ENCODE data around the gene PTPRD. TPM values are rescaled to one million over a fixed set of nuclear protein-coding genes. Genes with fewer than 3 reads are reported as not detected.

Gene PTPRD
- total and polyA plus RNA-seq, 9 of the 15 experiments (the other 6 are each of a cell fraction or from before 2014, with no cell fraction given) = 0.11 TPM; not detected in 8

DNA sequence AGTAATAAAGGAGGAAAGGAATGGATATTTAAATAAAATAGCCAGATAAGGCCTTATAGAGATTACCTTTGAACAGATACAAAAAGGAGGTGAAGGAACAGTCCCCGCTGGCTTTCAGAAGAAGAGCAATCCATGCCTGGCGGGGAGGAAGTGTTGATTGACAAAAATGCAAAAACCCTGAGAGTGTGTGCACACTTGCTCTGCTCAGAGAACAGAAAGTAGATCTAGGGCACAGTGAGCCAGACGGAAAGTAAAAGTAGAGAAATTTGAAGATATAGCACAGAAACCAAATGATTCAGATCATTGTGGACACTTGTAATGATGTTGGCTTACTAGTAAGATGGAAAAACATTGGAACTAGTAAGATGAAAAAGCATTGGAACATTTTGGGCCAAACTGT, 720.6 kb downstream of the PTPRD start:
- Histone ChIP-seq H3K79me2 (ENCODE audit: control insufficient read depth, insufficient read depth, low read length) (no peaks in the 10 kb centered on the region), H3K9me3 (replicated peaks; ENCODE audit: control insufficient read depth, insufficient read depth, low read depth, low read length) (no peaks in the 10 kb centered on the region), H3K4me3 (no peak overlapping the region), H2AFZ (ENCODE audit: low read depth, low read length) (no peak overlapping the region), H3K4me2 (ENCODE audit: insufficient read depth, low read length) (no peak overlapping the region), H3K9ac (ENCODE audit: insufficient read depth in 1 of 2, low read depth in 2 of 2, low read length in 2 of 2) (no peak overlapping the region), H3K4me1 (replicated peaks in 1 of 2; ENCODE audit: control insufficient read depth in 2 of 2, insufficient read depth in 2 of 2, low read length in 2 of 2) (no peaks in the 10 kb centered on the region), H3K27ac (ENCODE audit: extremely low read depth, low read depth, low read length) (no peak overlapping the region), H3K9me1 (ENCODE audit: control insufficient read depth, insufficient read depth, low read length) (no peaks in the 10 kb centered on the region), H3K27me3 (ENCODE audit: control insufficient read depth in 2 of 2, insufficient read depth in 2 of 2, low read length in 2 of 2) (no peaks in the 10 kb centered on the region), H3K36me3 (ENCODE audit: control insufficient read depth, insufficient read depth, low read length) (no peaks in the 10 kb centered on the region), H4K20me1 (replicated peaks; ENCODE audit: control insufficient read depth, insufficient read depth, low read length) (no peaks in the 10 kb centered on the region)
- FAIRE-seq (no peak), ATAC-seq (no peak), DNase-seq (ENCODE audit: extremely low read depth in 1 of 4, low spot score in 3 of 4) (no peak)
- ChIA-PET POLR2A (no interaction called here), CTCF (ENCODE audit: low intra/inter-chr PET ratio) (no interaction called here)
- intact Hi-C loops (cut with micrococcal nuclease) (no loop called here), in situ Hi-C loops (cut with MboI) (no loop called here)
- WGBS (ENCODE audit: insufficient coverage, low coverage, missing lambda C conversion rate) = 0% methylated on average over 2 of the region's 3 CpGs
- TF ChIP-seq KLF10 (CRISPR knock-in tag; IDR thresholded peaks at IDR 0.05) = no peak
- TF ChIP-seq, protein P1, sequence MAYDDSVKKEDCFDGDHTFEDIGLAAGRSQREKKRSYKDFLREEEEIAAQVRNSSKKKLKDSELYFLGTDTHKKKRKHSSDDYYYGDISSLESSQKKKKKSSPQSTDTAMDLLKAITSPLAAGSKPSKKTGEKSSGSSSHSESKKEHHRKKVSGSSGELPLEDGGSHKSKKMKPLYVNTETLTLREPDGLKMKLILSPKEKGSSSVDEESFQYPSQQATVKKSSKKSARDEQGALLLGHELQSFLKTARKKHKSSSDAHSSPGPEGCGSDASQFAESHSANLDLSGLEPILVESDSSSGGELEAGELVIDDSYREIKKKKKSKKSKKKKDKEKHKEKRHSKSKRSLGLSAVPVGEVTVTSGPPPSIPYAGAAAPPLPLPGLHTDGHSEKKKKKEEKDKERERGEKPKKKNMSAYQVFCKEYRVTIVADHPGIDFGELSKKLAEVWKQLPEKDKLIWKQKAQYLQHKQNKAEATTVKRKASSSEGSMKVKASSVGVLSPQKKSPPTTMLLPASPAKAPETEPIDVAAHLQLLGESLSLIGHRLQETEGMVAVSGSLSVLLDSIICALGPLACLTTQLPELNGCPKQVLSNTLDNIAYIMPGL (CRISPR knock-in tag; IDR thresholded peaks at IDR 0.05) = no peak
- no peak for TF ChIP-seq HMBOX1 (IDR thresholded peaks at IDR 0.05)
- no peak for TF ChIP-seq ETV6 (IDR thresholded peaks at IDR 0.05; ENCODE audit: borderline replicate concordance in 1 of 2, low read depth in 2 of 2, low read length in 1 of 2)
- TF ChIP-seq ETV6 (CRISPR knock-in tag; IDR thresholded peaks at IDR 0.05; ENCODE audit: borderline replicate concordance) = no peak
- no peak for TF ChIP-seq DIDO1 (tag; IDR thresholded peaks at IDR 0.05; ENCODE audit: low read depth)
- TF ChIP-seq RBM25 (IDR thresholded peaks at IDR 0.05; ENCODE audit: low read depth, low read length, severe bottlenecking) = no peak
- TF ChIP-seq GTF3C2 (IDR thresholded peaks at IDR 0.05; ENCODE audit: borderline replicate concordance, extremely low read depth, insufficient read length) = no peak
- no TSS peak for BruUV-seq (replicated peaks)
